Esophagus muscularis mucosa (tissue), 4 donors: ENCODE data around the gene ZNF784. TPM values are rescaled to one million over a fixed set of nuclear protein-coding genes. Genes with fewer than 3 reads are reported as not detected.

ENCODE experiments used
- DNase-seq: peaks from one replicate; pipeline ENCODE4 v3.0.0-alpha.2; 2017; ENCODE audit errors: extremely low spot score
- H3K27ac ChIP-seq, 4 donors: fragments of 200-600 bp; sonication (generic); replicated peaks in 1 of 4; 1 replicate in 3 of 4; 2 replicates in 1 of 4; pipeline ENCODE4 v1.5.1; 2016 to 2019; ENCODE audit warnings: mild to moderate bottlenecking in 1 of 4
- H3K27me3 ChIP-seq, 4 donors: fragments of 200-600 bp; sonication (generic); one replicate each; pipeline versions ENCODE4 v1.5.1 to v1.6.0; 2016 to 2019
- H3K36me3 ChIP-seq, 4 donors: fragments of 200-600 bp; sonication (generic); one replicate each; pipeline ENCODE4 v1.5.1; 2016 to 2019
- H3K4me1 ChIP-seq, 4 donors: fragments of 200-600 bp; sonication (generic); one replicate each; pipeline ENCODE4 v1.5.1; 2016 to 2019
- H3K4me3 ChIP-seq, 4 donors: fragments of 200-600 bp; sonication (generic); 1 replicate in 2 of 4; 2 replicates in 2 of 4; pipeline ENCODE4 v1.5.1; 2016 to 2019; ENCODE audit warnings: mild to moderate bottlenecking in 4 of 4, moderate library complexity in 1 of 4
- H3K9me3 ChIP-seq, 4 donors: fragments of 200-600 bp; sonication (generic); 1 replicate in 3 of 4; 2 replicates in 1 of 4; pipeline ENCODE4 v1.5.1; 2016 to 2019
- CTCF ChIP-seq, 3 experiments: fragments of 200-600 bp in 2 of 3; fragments of 450-650 bp in 1 of 3; sonication (generic) in 2 of 3; IDR thresholded peaks; one replicate each; pipeline ENCODE4 v1.5.1; 2017 to 2019; ENCODE audit warnings: antibody characterized with exemption in 3 of 3, mild to moderate bottlenecking in 2 of 3, moderate library complexity in 1 of 3
- EP300 ChIP-seq: sonication (generic); formaldehyde crosslinking; IDR thresholded peaks from one replicate; pipeline ENCODE4 v1.6.1; 2017; ENCODE audit warnings: antibody characterized with exemption
- POLR2A ChIP-seq: fragments of 450-650 bp; IDR thresholded peaks from one replicate; pipeline ENCODE4 v1.6.1; 2017; ENCODE audit warnings: antibody characterized with exemption, moderate library complexity, mild to moderate bottlenecking, low read depth
- POLR2AphosphoS5 ChIP-seq, 2 donors: sonication (generic); formaldehyde crosslinking; IDR thresholded peaks; one replicate each; pipeline ENCODE4 v1.6.1; 2017; ENCODE audit warnings: antibody characterized with exemption in 2 of 2
- WGBS: methylation state at CpG from one replicate; pipeline ENCODE4 v1.1.5; 2018; 5-methylcytosine and 5-hydroxymethylcytosine counted together
- intact Hi-C: fragments of 100-400 bp; cut with DNase I; formaldehyde crosslinking; loops from one replicate; pipeline ENCODE4 v1.15.1; 2023
- total RNA-seq, 4 donors: library from RNA; depleted of rRNA; stranded (reverse); fragments of >200 nt; gene quantifications; one replicate each; pipeline versions ENCODE4 v1.1.0 to v1.2.1, GENCODE V29; 2016

ZNF784 gene
- total RNA-seq, 4 donors from 2014 or later, result 2.5 to 6.3 (median 4.0) TPM

- no peaks in the 10 kb centered on the region for H3K9me3 ChIP-seq
- intact Hi-C loops, result loop anchor here (10.0 kb wide), 1 partner anchor 536 kb away; the partner anchor contains the start of gene PPP1R12C
- WGBS, result 85% methylated on average over 17 of the region's 18 CpGs
- no peaks in the 10 kb centered on the region for H3K27me3 ChIP-seq
- DNase-seq, result no peak
- no peak overlapping the region for H3K27ac ChIP-seq
- H3K4me3 ChIP-seq, result no peak overlapping the region
- H3K36me3 ChIP-seq, result peaks cover 0 to 26% (median 8%) of the 10 kb centered on the region in 4 donors
- TF ChIP-seq CTCF (IDR thresholded peaks at IDR 0.05), result no peak
- no peak for TF ChIP-seq EP300
- TF ChIP-seq POLR2A, result no peak
- TF ChIP-seq POLR2AphosphoS5 (IDR thresholded peaks at IDR 0.05), result no peak
- H3K4me1 ChIP-seq, result peaks cover 37 to 62% (median 51%) of the 10 kb centered on the region in 4 donors
Observed at GRCh38 chr19:55651236-55651635, 26.9 kb upstream of the ZNF784 start.

- H3K27ac ChIP-seq, result no peak overlapping the region
- H3K36me3 ChIP-seq, result peaks cover 0 to 30% (median 8%) of the 10 kb centered on the region in 4 donors
- peaks cover 31 to 56% (median 47%) of the 10 kb centered on the region in 4 donors for H3K4me1 ChIP-seq
- no peaks in the 10 kb centered on the region for H3K27me3 ChIP-seq
- intact Hi-C loops, result loop anchor here (10.0 kb wide), 1 partner anchor 536 kb away; the partner anchor contains the start of gene PPP1R12C
- DNase-seq, result no peak
- H3K9me3 ChIP-seq, result no peaks in the 10 kb centered on the region
- no peak overlapping the region for H3K4me3 ChIP-seq
- WGBS, result 93% methylated on average over 13 of the region's 17 CpGs
- TF ChIP-seq POLR2AphosphoS5 (IDR thresholded peaks at IDR 0.05) (no peak), CTCF (IDR thresholded peaks at IDR 0.05) (no peak), POLR2A (no peak), EP300 (no peak)
Observed at GRCh38 chr19:55650602-55651230, 26.4 kb upstream of the ZNF784 start.

GRCh38 chr19:55650126-55650557 is 25.8 kb upstream of the ZNF784 start:
- DNase-seq, result no peak
- WGBS, result 90% methylated on average over 4 of the region's 4 CpGs
- H3K4me3 ChIP-seq, result no peak overlapping the region
- H3K36me3 ChIP-seq, result peaks cover 0 to 36% (median 13%) of the 10 kb centered on the region in 4 donors
- TF ChIP-seq EP300 (no peak), CTCF (IDR thresholded peaks at IDR 0.05) (no peak), POLR2AphosphoS5 (IDR thresholded peaks at IDR 0.05) (no peak), POLR2A (no peak)
- peaks cover 30 to 58% (median 49%) of the 10 kb centered on the region in 4 donors for H3K4me1 ChIP-seq
- intact Hi-C loops, result loop anchor here (10.0 kb wide), 1 partner anchor 535 kb away; the partner anchor contains the start of gene PPP1R12C
- no peak overlapping the region for H3K27ac ChIP-seq
- no peaks in the 10 kb centered on the region for H3K27me3 ChIP-seq
- H3K9me3 ChIP-seq, result no peaks in the 10 kb centered on the region

- Histone ChIP-seq H3K36me3 (peaks cover 0 to 42% (median 19%) of the 10 kb centered on the region in 4 donors), H3K9me3 (no peaks in the 10 kb centered on the region), H3K27me3 (no peaks in the 10 kb centered on the region), H3K4me3 (peak overlapping the region; percentile 74 to 97 (median 86)), H3K4me1 (peaks cover 34 to 64% (median 55%) of the 10 kb centered on the region in 4 donors), H3K27ac (peak overlapping the region; percentile 83 to 94 (median 86))
- intact Hi-C loops, result loop anchor here (10.0 kb wide), 1 partner anchor 535 kb away; the partner anchor contains the start of gene PPP1R12C
- WGBS, result 77% methylated on average over 17 of the region's 17 CpGs
- no peak for DNase-seq
- TF ChIP-seq POLR2A (no peak), CTCF (IDR thresholded peaks at IDR 0.05) (no peak), POLR2AphosphoS5 (IDR thresholded peaks at IDR 0.05) (no peak), EP300 (no peak)
Observed at GRCh38 chr19:55649268-55650125, 25.1 kb upstream of the ZNF784 start.
